ENCODE measurements around the gene GAL3ST1. TPM values are rescaled to one million over a fixed set of nuclear protein-coding genes. Genes with fewer than 3 reads are reported as not detected.

GAL3ST1 gene
- total RNA-seq, 6 experiments from 2014 or later: not detected

- DNase-seq: no peak
- Mint-ChIP-seq H3K27ac (no peak overlapping the region), H3K4me1 (ENCODE audit: low read depth) (no peaks in the 10 kb centered on the region), H3K36me3 (ENCODE audit: low read depth) (no peaks in the 10 kb centered on the region), H3K4me3 (no peak overlapping the region), H3K27me3 (ENCODE audit: insufficient read depth) (peaks cover 45% of the 10 kb centered on the region), H3K9me3 (peaks cover 6% of the 10 kb centered on the region; the same call in 1 of the 2 replicates)
- TF ChIP-seq CTCF (IDR thresholded peaks at IDR 0.05): no peak
Measured at GRCh38 chr22:30513462-30513861, 61.0 kb downstream of the GAL3ST1 start.

- Mint-ChIP-seq H3K4me3 (no peak overlapping the region), H3K27ac (no peak overlapping the region), H3K27me3 (ENCODE audit: insufficient read depth) (peaks cover 40% of the 10 kb centered on the region), H3K36me3 (ENCODE audit: low read depth) (no peaks in the 10 kb centered on the region), H3K4me1 (ENCODE audit: low read depth) (no peaks in the 10 kb centered on the region), H3K9me3 (peaks cover 6% of the 10 kb centered on the region; the same call in 1 of the 2 replicates)
- TF ChIP-seq CTCF (IDR thresholded peaks at IDR 0.05): no peak
- no peak for DNase-seq
Measured at GRCh38 chr22:30511911-30512310, 62.6 kb downstream of the GAL3ST1 start.

GRCh38 chr22:30511109-30511508 is 63.4 kb downstream of the GAL3ST1 start:
- Mint-ChIP-seq H3K36me3 (ENCODE audit: low read depth) (no peaks in the 10 kb centered on the region), H3K9me3 (peaks cover 6% of the 10 kb centered on the region; the same call in 1 of the 2 replicates), H3K4me3 (no peak overlapping the region), H3K27me3 (ENCODE audit: insufficient read depth) (peaks cover 37% of the 10 kb centered on the region), H3K4me1 (ENCODE audit: low read depth) (no peaks in the 10 kb centered on the region), H3K27ac (no peak overlapping the region)
- no peak for TF ChIP-seq CTCF (IDR thresholded peaks at IDR 0.05)
- DNase-seq: no peak

- no peak for TF ChIP-seq CTCF (IDR thresholded peaks at IDR 0.05)
- Mint-ChIP-seq H3K4me1 (ENCODE audit: low read depth) (no peaks in the 10 kb centered on the region), H3K9me3 (peaks cover 6% of the 10 kb centered on the region; the same call in 1 of the 2 replicates), H3K27me3 (ENCODE audit: insufficient read depth) (peaks cover 29% of the 10 kb centered on the region), H3K4me3 (no peak overlapping the region), H3K36me3 (ENCODE audit: low read depth) (no peaks in the 10 kb centered on the region), H3K27ac (no peak overlapping the region)
- no peak for DNase-seq
Measured at GRCh38 chr22:30508216-30508615, 66.2 kb downstream of the GAL3ST1 start.

- H3K4me3 Mint-ChIP-seq: no peak overlapping the region
- no peak for TF ChIP-seq CTCF (IDR thresholded peaks at IDR 0.05)
- peaks cover 6% of the 10 kb centered on the region; the same call in 1 of the 2 replicates for H3K9me3 Mint-ChIP-seq
- H3K27me3 Mint-ChIP-seq (ENCODE audit: insufficient read depth): peaks cover 29% of the 10 kb centered on the region
- H3K36me3 Mint-ChIP-seq (ENCODE audit: low read depth): no peaks in the 10 kb centered on the region
- no peaks in the 10 kb centered on the region for H3K4me1 Mint-ChIP-seq (ENCODE audit: low read depth)
- DNase-seq: no peak
- H3K27ac Mint-ChIP-seq: no peak overlapping the region
Measured at GRCh38 chr22:30507670-30508069, 66.8 kb downstream of the GAL3ST1 start.

GRCh38 chr22:30506507-30506968 is 67.9 kb downstream of the GAL3ST1 start:
- no peaks in the 10 kb centered on the region for H3K36me3 Mint-ChIP-seq (ENCODE audit: low read depth)
- peaks cover 33% of the 10 kb centered on the region for H3K27me3 Mint-ChIP-seq (ENCODE audit: insufficient read depth)
- H3K4me1 Mint-ChIP-seq (ENCODE audit: low read depth): no peaks in the 10 kb centered on the region
- no peak overlapping the region for H3K27ac Mint-ChIP-seq
- DNase-seq: no peak
- no peak overlapping the region for H3K4me3 Mint-ChIP-seq
- no peaks in the 10 kb centered on the region for H3K9me3 Mint-ChIP-seq
- TF ChIP-seq CTCF (IDR thresholded peaks at IDR 0.05): no peak

Measured in HFFc6 (cell line).